HG03469 (cell line): ENCODE data around the gene KCNH1.
"Not testable (repeated sequence)": the region's sequence is repeated elsewhere in the genome, so short reads cannot be mapped to it uniquely, and the experiment has no call there.

ENCODE experiments used
- ATAC-seq: cut with Tn5 transposase; IDR thresholded peaks from one replicate; pipeline ENCODE4 v1.9.1; 2021; ENCODE audit warnings: mild to moderate bottlenecking, moderate library complexity, moderate number of reproducible peaks; ENCODE audit not compliant: unreplicated experiment

The KCNH1 gene

GRCh38 chr1:211013346-211014240, 120.4 kb downstream of the KCNH1 start:
- ATAC-seq = no peak

GRCh38 chr1:211011128-211011527, 122.8 kb downstream of the KCNH1 start:
- ATAC-seq = not testable (repeated sequence)

- no peak for ATAC-seq
These were observed 124.0 kb downstream of the KCNH1 start for GRCh38 chr1:211009944-211010343.

GRCh38 chr1:211007830-211008229, 126.1 kb downstream of the KCNH1 start:
- no peak for ATAC-seq

- not testable (repeated sequence) for ATAC-seq
These were observed 138.0 kb downstream of the KCNH1 start for GRCh38 chr1:210995931-210996330.

GRCh38 chr1:210992837-210993236, 141.1 kb downstream of the KCNH1 start:
- ATAC-seq = no peak

GRCh38 chr1:210989905-210990304, 144.0 kb downstream of the KCNH1 start:
- no peak for ATAC-seq

- ATAC-seq = no peak
These were observed 152.5 kb downstream of the KCNH1 start for GRCh38 chr1:210981490-210981889.

GRCh38 chr1:210980082-210980481, 153.9 kb downstream of the KCNH1 start:
- ATAC-seq = no peak

- ATAC-seq = no peak
These were observed 155.0 kb downstream of the KCNH1 start for GRCh38 chr1:210978974-210979354.

GRCh38 chr1:210978316-210978973, 155.5 kb downstream of the KCNH1 start:
- ATAC-seq = no peak

GRCh38 chr1:210951279-210951678, 182.7 kb downstream of the KCNH1 start:
- no peak for ATAC-seq

- peak; percentile 62 for ATAC-seq
These were observed 183.9 kb downstream of the KCNH1 start for GRCh38 chr1:210949940-210950546.

GRCh38 chr1:210949489-210949888, 184.5 kb downstream of the KCNH1 start:
- no peak for ATAC-seq

GRCh38 chr1:210949039-210949438, 184.9 kb downstream of the KCNH1 start:
- no peak for ATAC-seq

- no peak for ATAC-seq
These were observed 189.7 kb downstream of the KCNH1 start for GRCh38 chr1:210944252-210944651.

GRCh38 chr1:210942513-210942912, 191.4 kb downstream of the KCNH1 start:
- no peak for ATAC-seq

GRCh38 chr1:210940081-210940617, 193.8 kb downstream of the KCNH1 start:
- no peak for ATAC-seq

- ATAC-seq = no peak
These were observed 195.5 kb downstream of the KCNH1 start for GRCh38 chr1:210938416-210938925.

- no peak for ATAC-seq
These were observed 196.1 kb downstream of the KCNH1 start for GRCh38 chr1:210937846-210938245.

GRCh38 chr1:210935905-210936304, 198.0 kb downstream of the KCNH1 start:
- ATAC-seq = no peak
